ENCODE data around the gene CAMK1.

- TF ChIP-seq CTCF (IDR thresholded peaks at IDR 0.05; ENCODE audit: low read depth, low read length, poor library complexity, severe bottlenecking) (no peak), EZH2phosphoT487 (IDR thresholded peaks at IDR 0.05; ENCODE audit: borderline replicate concordance, low read length) (no peak)
Measured at GRCh38 chr3:9716801-9717555, 52.8 kb downstream of the CAMK1 start.
